ENCODE measurements around the gene U2AF1L4.

DNA sequence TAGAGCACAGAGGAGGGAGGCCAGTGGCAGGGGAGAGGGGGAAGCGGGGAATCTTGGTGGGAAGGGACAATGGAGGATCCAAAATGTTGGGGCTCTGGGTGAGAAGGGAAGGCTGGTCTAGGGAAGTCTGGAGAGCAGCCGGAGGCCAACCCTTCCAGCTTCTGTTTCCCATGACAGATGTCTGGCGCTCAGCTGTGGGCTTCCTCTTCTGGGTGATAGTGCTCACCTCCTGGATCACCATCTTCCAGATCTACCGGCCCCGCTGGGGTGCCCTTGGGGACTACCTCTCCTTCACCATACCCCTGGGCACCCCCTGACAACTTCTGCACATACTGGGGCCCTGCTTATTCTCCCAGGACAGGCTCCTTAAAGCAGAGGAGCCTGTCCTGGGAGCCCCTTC is 1.3 kb upstream of the U2AF1L4 start:
- TF ChIP-seq ZNF354C (tag by site-specific recombination; IDR thresholded peaks at IDR 0.05; ENCODE audit: borderline replicate concordance, low read depth) (no peak), ZNF121 (tag by site-specific recombination; IDR thresholded peaks at IDR 0.05) (no peak), ZBTB8A (tag by site-specific recombination; IDR thresholded peaks at IDR 0.05) (no peak)
- TF ChIP-seq, protein P1, sequence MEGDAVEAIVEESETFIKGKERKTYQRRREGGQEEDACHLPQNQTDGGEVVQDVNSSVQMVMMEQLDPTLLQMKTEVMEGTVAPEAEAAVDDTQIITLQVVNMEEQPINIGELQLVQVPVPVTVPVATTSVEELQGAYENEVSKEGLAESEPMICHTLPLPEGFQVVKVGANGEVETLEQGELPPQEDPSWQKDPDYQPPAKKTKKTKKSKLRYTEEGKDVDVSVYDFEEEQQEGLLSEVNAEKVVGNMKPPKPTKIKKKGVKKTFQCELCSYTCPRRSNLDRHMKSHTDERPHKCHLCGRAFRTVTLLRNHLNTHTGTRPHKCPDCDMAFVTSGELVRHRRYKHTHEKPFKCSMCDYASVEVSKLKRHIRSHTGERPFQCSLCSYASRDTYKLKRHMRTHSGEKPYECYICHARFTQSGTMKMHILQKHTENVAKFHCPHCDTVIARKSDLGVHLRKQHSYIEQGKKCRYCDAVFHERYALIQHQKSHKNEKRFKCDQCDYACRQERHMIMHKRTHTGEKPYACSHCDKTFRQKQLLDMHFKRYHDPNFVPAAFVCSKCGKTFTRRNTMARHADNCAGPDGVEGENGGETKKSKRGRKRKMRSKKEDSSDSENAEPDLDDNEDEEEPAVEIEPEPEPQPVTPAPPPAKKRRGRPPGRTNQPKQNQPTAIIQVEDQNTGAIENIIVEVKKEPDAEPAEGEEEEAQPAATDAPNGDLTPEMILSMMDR (tag by site-specific recombination; IDR thresholded peaks at IDR 0.05): no peak

All from HEK293 (cell line).